Renal pelvis (tissue), 4 donors: ENCODE measurements around the gene PKIG. TPM values are rescaled to one million over a fixed set of nuclear protein-coding genes. Genes with fewer than 3 reads are reported as not detected.
"Not testable (repeated sequence)": the region's sequence is repeated elsewhere in the genome, so short reads cannot be mapped to it uniquely, and the experiment has no call there.

ENCODE experiments used
- DNase-seq: peaks from one replicate; pipeline ENCODE4 v3.0.0-alpha.2; 2013
- polyA plus RNA-seq, 3 donors: library from polyadenylated mRNA; unstranded; fragments of 120-200 nt; gene quantifications; one replicate each; pipeline ENCODE4 v1.2.1, GENCODE V29; 2013; ENCODE audit not compliant: insufficient read length in 3 of 3

PKIG gene
- polyA plus RNA-seq, 3 donors: 62.9 to 69.9 (median 67.1) TPM

DNA sequence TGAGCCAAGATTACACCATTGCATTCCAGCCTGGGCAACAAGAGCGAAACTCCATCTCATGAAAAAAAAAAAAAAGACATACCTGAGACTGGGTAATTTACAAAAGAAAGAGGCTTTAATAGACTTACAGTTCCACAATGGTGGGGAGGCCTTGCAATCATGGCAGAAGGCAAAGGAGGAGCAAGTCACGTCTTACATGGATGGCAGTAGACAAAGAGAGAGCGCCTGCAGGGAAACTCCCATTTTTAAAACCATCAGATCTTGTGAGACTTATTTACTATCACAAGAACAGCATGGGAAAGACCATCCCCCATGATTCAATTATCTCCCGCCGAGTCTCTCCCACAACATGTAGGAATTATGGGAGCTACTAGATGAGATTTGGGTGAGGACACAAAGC lies 71.8 kb downstream of the PKIG start:
- not testable (repeated sequence) for DNase-seq

DNA sequence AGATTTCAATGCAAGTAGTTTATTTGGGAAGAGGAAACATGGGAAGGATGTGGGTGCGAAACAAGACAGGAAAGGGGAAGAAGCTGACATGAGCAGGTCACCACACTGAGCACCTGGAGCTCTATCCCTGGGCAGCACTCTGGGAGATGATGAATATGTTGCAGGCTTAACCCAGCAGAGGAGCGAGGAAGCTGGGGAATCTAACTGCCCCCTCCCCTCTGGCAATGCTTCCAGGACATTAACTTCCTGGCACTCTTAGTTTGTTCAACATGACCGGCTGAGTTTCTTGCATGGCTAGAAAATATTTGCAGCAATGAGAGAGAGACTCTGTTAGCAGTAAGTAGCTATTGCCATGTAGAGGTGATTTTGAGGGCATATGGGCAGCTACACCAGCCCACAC lies 74.1 kb downstream of the PKIG start:
- DNase-seq: peak; percentile 51

DNA sequence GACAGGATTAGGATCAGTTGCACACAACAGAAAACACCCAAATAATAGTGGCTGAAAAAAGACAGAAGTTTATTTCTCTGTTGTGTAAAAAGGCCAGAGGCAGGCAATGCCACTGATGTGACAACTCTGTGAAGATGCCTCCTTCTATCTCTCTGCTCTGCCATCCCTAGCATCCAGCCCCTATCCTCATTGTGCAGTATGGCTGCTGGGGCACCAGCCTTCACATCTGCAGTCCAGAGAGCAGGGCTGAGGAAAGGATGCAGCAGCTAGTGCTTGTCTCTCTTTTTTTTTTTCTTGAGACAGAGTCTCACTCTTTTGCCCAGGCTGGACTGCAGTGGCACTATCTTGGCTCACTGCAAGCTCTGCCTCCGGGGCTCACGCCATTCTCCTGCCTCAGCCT lies 75.5 kb downstream of the PKIG start:
- DNase-seq: no peak

DNA sequence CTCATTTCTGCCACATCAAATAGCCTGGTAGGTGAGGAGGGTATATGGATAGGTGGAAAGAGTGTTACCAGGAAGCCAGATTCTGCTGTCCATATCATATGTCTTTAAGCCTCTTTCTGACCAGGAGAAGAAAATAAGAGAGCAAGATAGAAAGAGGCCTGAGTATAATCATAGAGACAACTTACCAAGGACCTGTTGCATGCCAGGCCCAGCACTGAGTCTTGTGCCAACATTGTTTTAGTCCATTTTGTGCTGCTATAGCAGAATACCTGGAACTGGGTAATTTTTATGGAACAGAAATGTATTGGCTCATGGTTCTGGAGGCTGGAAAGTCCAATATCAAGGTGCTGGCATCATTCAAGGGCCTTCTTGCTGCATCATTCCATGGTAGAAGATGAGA lies 76.4 kb downstream of the PKIG start:
- no peak for DNase-seq

DNA sequence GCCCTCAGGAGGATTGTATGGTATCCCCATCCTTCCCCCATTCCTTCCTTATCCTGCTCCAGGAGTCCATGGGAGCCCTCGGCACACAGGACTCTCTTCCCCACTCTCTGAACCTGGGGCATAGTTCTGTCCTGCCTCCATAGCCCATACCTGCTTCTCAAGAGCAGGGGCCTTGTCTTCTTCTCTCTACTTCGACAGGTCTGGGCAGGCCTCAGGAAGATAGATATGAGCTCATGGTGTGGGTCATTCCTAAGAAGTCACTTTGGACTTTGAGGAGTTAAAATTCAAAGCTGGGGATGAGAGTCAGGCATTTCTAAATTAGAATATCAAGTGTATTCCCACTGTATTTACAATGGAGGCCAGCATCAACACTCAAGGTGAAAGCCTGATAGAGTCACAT lies 77.6 kb downstream of the PKIG start:
- DNase-seq: no peak

DNA sequence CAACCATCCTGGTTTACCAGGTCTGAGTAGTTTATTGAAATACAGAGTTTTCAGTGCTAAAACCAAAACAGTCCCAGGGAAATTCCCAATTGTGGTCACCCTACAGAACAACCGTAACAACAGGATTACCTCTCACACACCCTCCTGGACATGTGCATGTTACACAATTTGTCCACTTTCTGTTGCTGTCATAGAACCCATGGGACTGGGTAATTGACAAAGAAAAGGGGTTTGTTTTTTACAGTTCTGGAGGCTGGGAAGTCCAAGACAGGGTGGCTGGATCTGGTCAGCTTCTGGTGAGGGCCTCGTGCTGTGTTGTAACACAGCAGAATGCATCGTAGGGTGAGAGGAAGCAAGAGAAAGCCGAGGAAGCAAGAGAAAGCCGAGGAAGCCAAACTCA lies 78.2 kb downstream of the PKIG start:
- DNase-seq: no peak

DNA sequence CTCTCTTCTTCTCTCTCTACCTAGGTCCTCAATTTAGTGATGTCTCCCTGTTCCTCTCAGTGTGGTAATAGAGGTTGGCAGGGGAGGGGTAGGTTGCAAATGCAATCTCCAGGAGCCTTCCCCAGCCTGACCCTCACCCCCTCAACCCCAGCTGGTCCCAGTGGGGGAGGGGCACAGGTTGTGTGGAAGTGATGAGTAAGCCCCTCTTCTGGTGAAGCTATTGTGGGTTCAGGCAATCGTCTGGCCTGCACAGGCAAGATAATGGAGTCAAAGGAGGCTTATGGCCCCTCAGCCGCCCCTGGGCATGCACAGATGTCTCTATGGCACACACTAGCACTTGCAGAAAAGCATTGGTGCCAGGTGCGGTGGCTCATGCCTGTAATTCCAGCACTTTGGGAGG lies 79.9 kb downstream of the PKIG start:
- no peak for DNase-seq

DNA sequence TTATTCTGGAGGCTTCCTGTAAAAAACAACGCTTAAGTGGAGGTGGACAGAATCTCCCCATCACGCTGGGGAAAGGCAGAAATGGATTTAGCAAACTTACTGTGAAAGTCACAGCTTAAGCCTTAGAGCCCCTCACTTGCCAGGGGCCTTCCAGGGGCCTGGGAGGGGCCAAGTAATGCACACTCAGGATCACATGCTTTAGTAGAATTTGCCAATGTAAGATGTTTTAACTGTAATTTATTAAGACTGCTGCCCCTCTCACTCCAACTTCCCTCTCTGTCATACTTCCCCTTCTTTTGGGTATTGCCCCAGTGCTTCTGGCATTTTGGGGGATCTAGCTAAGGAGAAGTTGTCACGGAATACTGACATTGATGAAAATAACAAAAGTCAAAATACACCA lies 81.8 kb downstream of the PKIG start:
- no peak for DNase-seq

DNA sequence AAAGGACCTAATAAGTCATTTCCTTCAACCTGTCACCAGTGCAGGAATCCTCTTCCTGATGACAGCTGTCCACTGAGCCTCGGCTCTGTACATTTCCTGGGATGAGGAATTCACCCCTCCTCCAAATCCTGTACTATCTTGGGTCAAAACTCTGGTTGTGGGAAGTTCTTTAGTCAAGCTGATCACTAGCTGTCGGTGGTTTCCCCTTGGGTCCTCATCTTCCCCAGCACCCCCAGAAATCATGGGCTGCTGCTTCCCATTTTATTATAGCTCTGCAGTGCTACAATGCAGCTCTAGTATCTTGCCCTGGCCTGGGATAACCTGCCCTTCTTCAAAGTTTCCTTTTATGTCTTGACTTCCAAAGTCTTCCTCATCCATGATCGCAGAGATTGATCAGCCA lies 83.7 kb downstream of the PKIG start:
- no peak for DNase-seq

Other genes starting within 250 kb of the PKIG start
- 1 to 10 TPM in 1 of 3 donors, under 1 TPM in 2; 0.31 to 1.0 (median 0.77) TPM for gene R3HDML, start 245.5 kb upstream of the PKIG start, polyA plus RNA-seq
- 10 to 100 TPM; 49.8 to 73.1 (median 69.0) TPM for gene HNF4A, start 226.9 kb upstream of the PKIG start, polyA plus RNA-seq
- 10 to 100 TPM; 10.2 to 15.0 (median 14.3) TPM for gene TTPAL, start 106.7 kb upstream of the PKIG start, polyA plus RNA-seq
- gene SERINC3, start 60.5 kb upstream of the PKIG start, polyA plus RNA-seq: 10 to 100 TPM; 62.2 to 70.4 (median 66.1) TPM
- 1 to 10 TPM; 4.5 to 9.1 (median 5.7) TPM for gene ADA, start 69.1 kb downstream of the PKIG start, polyA plus RNA-seq
- gene CCN5, start 132.8 kb downstream of the PKIG start, polyA plus RNA-seq: under 1 TPM; 0.10 to 0.22 (median 0.13) TPM
- under 1 TPM in 2 of 3 donors, not detected in 1; 0.09 TPM for gene KCNK15, start 163.3 kb downstream of the PKIG start, polyA plus RNA-seq
- gene RIMS4, start 228.0 kb downstream of the PKIG start, polyA plus RNA-seq: 1 to 10 TPM in 1 of 3 donors, under 1 TPM in 2; 0.37 to 1.0 (median 0.70) TPM